NCI-H82 treated with DMSO at 0.1 percent for 48 hours (cell line): ENCODE data around the gene OR13F1.
"Not testable (repeated sequence)": the region's sequence is repeated elsewhere in the genome, so short reads cannot be mapped to it uniquely, and the experiment has no call there.

Experiments used
- DNase-seq: peaks from one replicate; lab custom pipeline; 2025; ENCODE audit not compliant: unreplicated experiment; lab: John Stamatoyannopoulos, UW

Gene OR13F1, protein sequence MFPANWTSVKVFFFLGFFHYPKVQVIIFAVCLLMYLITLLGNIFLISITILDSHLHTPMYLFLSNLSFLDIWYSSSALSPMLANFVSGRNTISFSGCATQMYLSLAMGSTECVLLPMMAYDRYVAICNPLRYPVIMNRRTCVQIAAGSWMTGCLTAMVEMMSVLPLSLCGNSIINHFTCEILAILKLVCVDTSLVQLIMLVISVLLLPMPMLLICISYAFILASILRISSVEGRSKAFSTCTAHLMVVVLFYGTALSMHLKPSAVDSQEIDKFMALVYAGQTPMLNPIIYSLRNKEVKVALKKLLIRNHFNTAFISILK

GRCh38 chr9:104503963-104504362 lies at the start of gene OR13F1:
Gene OR13F1, plus strand, starts transcription at chr9:104504263. Its CDS starts 0 bp downstream, at chr9:104504263.
- no peak for DNase-seq

DNA sequence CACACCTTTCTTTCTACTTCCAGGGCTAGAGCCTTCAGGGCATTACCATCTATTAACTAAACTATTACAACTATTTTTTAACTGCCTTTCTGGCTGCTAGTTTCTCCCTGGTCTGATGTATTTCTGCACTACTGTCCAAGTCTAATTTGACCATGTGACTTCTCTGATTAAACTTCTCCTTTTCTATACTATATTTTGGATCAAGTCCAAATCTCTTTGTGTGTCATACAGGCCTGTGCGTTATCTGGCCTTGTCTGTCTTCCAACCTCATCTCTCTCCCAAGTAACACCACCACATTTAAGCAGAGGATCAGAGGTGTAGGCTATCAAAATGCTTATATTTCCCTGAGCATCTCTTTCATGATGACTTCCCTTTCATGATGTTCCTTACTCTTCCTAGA lies 47.2 kb upstream of the OR13F1 start:
- DNase-seq, result no peak

DNA sequence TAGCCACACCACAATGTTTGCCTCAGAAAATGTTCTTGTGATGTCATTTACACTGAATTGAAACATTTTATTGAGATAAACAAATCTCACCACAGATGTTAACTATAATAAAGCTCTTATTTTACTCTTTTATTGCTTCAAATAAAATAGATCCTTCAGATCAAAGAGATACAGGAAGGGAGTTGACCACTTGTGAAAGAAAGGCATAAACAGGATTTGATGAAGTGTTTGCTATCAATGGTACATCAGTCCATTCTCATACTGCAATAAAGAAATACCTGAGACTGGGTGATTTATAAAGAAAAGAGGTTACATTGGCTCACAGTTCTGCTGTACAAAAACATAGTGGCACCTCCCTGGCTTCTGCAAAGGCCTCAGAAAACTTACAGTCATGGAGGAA lies 40.2 kb upstream of the OR13F1 start:
- DNase-seq, result no peak

DNA sequence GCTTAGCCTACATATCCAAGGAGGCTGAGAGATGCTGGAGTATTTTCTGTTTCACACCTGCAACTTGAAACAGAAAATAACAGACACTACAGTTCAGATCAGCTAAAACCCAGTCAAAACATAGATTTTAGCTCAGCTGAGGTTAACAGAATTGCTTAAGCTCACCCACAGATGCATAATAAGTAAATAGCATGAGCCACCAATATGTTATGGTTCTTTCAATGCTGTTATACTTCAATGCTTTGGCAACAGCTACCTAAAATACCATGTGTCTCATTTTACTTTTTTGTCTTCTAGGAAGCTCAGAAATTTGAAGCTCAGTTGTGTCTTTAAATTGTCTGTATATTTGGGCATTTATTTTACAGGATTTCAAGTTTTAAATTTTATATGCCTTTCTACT lies 35.8 kb upstream of the OR13F1 start:
- no peak for DNase-seq

- no peak for DNase-seq
Measured at GRCh38 chr9:104482921-104483570, 21.0 kb upstream of the OR13F1 start.

DNA sequence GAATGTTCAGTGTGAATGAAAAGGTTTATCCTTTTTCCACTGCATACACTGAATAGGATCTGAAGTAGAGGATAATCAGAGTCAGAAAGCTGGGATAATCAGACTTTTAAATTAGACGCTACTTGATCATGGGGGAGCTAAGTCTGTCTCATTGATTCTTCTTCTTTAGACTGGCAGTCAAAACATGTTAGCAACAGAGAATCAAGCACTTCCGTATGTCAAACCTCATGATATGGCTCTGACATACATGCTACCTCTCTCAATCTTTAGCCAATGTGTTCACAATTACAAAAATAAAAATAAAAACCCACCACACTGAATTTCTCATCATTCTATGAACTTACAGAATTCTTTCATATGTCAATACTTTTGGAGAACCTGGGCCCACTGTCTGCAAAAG lies 19.0 kb upstream of the OR13F1 start:
- DNase-seq, result no peak

GRCh38 chr9:104494808-104495207 lies 9.3 kb upstream of the OR13F1 start:
- DNase-seq, result peak; percentile 10

DNA sequence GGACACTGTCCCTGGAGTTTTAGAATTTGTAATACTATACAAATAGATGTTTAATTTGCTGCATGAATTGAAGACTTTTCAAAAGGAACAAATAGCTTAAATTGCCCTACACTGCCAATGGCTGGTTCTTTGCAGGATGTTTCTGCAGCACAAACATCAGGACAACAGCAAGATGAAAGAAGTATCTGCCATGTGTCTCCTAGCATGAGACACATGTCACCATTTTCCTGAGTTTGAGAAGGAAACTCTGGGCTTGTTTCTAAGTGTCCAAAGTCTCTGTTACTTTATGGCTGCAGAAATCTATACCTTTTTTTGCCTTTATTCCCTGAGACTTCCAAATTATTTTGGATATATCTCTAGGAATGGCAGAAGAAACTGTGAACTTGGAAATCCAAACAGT lies 623 bp upstream of the OR13F1 start:
- no peak for DNase-seq

DNA sequence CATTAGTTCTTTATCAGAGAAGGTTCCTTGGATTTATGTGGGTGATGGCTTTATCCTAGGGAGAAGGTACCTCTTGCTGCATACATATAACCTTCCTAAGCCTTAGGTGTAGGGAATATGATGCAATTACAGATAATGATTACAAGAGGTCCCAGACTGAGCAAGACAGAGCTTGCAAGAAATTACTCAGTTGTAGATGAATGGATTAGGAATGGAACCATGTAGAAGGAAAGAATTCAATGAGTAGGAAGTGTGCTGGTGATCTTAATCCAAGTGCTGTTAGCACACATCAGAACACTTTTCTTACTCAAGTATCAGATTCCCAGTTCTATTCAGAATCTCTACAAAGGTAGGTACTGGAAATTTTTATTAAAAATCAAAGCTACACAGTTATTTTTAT lies 2.5 kb downstream of the OR13F1 start:
- DNase-seq, result no peak

DNA sequence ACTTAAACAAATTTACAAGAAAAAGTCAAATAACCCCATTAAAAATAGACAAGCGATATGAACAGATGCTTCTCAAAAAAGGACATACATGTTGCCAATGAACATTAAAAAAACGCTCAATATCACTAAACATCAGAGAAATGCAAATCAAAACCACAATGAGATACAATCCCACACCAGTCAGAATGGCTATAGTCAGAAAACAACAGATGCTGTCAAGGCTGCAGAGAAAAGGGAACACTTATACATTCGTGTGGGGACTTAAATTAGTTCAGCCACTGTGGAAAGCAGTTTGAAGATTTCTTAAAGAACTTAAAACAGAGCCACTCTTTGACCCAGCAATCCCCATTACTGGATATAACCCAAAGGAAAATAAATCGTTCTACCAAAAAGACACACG lies 10.8 kb downstream of the OR13F1 start:
- no peak for DNase-seq

- DNase-seq, result not testable (repeated sequence)
Measured at GRCh38 chr9:104520241-104520640, 16.2 kb downstream of the OR13F1 start.

GRCh38 chr9:104527109-104527508 lies 23.0 kb downstream of the OR13F1 start, which contains the start of gene OR13C4:
Gene OR13C4, minus strand, starts transcription at chr9:104527209. Its CDS starts 0 bp downstream, at chr9:104527209.
- DNase-seq, result no peak

- DNase-seq, result no peak
Measured at GRCh38 chr9:104536756-104537155, 32.7 kb downstream of the OR13F1 start, which contains the start of gene OR13C3. Gene OR13C3, minus strand, starts transcription at chr9:104536856. Its CDS starts 133 bp downstream, at chr9:104536723.

DNA sequence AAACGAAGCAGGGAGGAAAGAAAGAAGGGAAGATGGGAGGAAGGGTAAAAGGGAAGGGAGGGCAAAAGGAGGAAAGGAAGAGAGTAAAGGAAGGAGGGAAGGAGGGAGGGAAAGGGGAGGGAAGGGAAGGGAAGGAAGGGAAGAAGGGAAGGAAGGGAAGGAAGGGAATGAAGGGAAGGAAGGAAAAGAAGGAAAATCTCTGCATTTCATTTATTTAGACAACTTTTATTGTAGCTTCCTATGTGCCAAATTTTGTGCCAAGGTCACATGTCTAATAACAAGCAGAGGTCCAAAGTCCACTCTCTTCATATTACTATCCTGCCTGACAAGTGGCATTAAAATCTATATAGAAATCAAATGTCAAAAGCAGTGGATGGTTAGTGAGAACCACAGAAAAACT lies 35.2 kb downstream of the OR13F1 start:
- DNase-seq, result no peak

DNA sequence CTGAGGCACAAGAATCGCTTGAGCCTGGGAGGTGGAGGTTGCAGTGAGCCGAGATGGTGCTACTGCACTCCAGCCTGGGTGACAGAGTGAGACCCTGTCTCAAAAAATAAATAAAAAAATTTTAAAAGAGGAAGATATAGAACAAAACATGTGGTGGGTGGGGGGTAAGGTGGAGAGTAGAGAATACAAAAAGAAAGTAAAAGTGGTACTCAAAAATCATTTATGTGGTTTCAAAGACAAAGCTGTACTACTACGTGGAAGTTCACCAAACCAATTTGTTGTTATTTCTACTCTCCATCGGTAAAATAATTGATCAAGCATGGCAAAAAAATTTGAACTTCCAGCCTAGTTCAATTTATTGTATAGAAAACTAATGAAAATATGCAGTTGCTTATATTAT lies 40.6 kb downstream of the OR13F1 start:
- DNase-seq, result no peak

GRCh38 chr9:104553261-104553660 lies 49.2 kb downstream of the OR13F1 start:
- no peak for DNase-seq
